Activated T-cell treated with anti-CD3 and anti-CD28 coated beads, Interleukin-2, amount 50 U/mL, for 72 hours (primary cell): ENCODE measurements around the gene STK32B. TPM values are rescaled to one million over a fixed set of nuclear protein-coding genes. Genes with fewer than 3 reads are reported as not detected.
"Not testable (repeated sequence)": the region's sequence is repeated elsewhere in the genome, so short reads cannot be mapped to it uniquely, and the experiment has no call there.

Experiments
- ATAC-seq, 2 donors: fragments of 150-1000 bp; cut with Tn5 transposase; replicated peaks in 1 of 2; 2 replicates each; pipeline ENCODE4 v1.10.0; 2021; ENCODE audit warnings: moderate library complexity in 2 of 2, mild to moderate bottlenecking in 1 of 2
- DNase-seq, 2 donors: peaks; one replicate each; pipeline ENCODE4 v3.0.0; 2021 to 2022; ENCODE audit warnings: mixed read lengths in 1 of 2
- H3K27ac Mint-ChIP-seq: one replicate; pipeline ENCODE4 v1.8.0; 2022; ENCODE audit warnings: mild to moderate bottlenecking, moderate library complexity, mixed read lengths
- H3K27me3 Mint-ChIP-seq: one replicate; pipeline ENCODE4 v1.8.0; 2022; ENCODE audit warnings: low read depth, mixed read lengths
- H3K36me3 Mint-ChIP-seq, 2 donors: one replicate each; pipeline ENCODE4 v1.8.0; 2022; ENCODE audit warnings: mixed read lengths in 2 of 2, mild to moderate bottlenecking in 1 of 2; ENCODE audit not compliant: insufficient read depth in 2 of 2
- H3K4me1 Mint-ChIP-seq: one replicate; pipeline ENCODE4 v1.8.0; 2022; ENCODE audit warnings: low read depth, mixed read lengths
- H3K4me3 Mint-ChIP-seq, 2 donors: one replicate each; pipeline ENCODE4 v1.8.0; 2022; ENCODE audit warnings: mild to moderate bottlenecking in 2 of 2, mixed read lengths in 2 of 2, moderate library complexity in 2 of 2
- H3K9me3 Mint-ChIP-seq, 2 donors: one replicate each; pipeline ENCODE4 v1.8.0; 2022; ENCODE audit warnings: mixed read lengths in 2 of 2
- total RNA-seq, 2 donors: library from RNA; stranded (reverse); gene quantifications; one replicate each; pipeline ENCODE4 v1.2.3, GENCODE V29; 2022

The STK32B gene
- total RNA-seq, 2 donors from 2014 or later, result not detected

DNA sequence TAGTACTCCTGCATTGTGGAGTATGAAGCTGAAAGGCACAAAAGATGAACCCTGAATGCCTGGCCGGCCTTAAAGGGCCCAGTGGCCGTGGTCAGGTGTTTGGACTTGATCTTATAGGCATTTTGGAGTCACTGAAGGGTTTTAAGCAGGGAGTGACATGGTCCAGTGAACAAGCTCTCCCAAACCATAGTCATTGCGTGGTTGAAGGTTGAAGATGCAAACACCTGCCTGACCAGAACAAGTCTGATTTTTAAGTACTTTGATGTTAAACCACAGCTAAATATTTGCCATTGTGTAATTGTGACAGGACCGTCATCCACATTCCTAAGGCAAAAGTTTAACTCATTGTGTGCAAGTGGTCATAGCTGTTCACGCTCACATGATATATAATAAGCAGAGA, 3.3 kb downstream of the STK32B start:
- peaks cover 35% of the 10 kb centered on the region for H3K27me3 Mint-ChIP-seq
- peaks cover 11% of the 10 kb centered on the region for H3K4me1 Mint-ChIP-seq
- H3K36me3 Mint-ChIP-seq, result no peaks in the 10 kb centered on the region
- H3K9me3 Mint-ChIP-seq, result no peaks in the 10 kb centered on the region
- ATAC-seq (no peak), DNase-seq (no peak)
- no peak overlapping the region for H3K27ac Mint-ChIP-seq
- no peak overlapping the region for H3K4me3 Mint-ChIP-seq

DNA sequence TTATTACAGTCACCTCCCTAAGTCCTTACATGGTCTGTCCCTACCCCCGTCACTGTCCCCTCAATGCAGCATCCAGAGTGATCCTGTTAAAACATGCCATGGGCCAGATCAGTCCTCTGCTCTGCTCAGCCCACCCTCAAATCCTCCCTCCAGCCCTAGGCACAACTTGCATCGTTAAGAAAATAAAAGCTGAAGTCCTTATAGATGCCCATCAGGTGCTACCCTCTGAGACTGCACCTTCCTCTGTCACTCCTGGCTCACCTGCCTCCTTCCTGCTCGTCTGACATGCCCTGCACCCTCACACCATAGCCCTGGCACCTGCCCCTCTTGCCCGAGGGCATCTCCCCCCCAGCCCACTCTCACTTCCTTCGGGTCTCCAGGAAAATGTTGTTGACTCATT, 4.1 kb downstream of the STK32B start:
- no peak overlapping the region for H3K27ac Mint-ChIP-seq
- ATAC-seq (no peak), DNase-seq (no peak)
- no peaks in the 10 kb centered on the region for H3K36me3 Mint-ChIP-seq
- H3K4me3 Mint-ChIP-seq, result no peak overlapping the region
- H3K4me1 Mint-ChIP-seq, result peaks cover 9% of the 10 kb centered on the region
- peaks cover 28% of the 10 kb centered on the region for H3K27me3 Mint-ChIP-seq
- H3K9me3 Mint-ChIP-seq, result no peaks in the 10 kb centered on the region

DNA sequence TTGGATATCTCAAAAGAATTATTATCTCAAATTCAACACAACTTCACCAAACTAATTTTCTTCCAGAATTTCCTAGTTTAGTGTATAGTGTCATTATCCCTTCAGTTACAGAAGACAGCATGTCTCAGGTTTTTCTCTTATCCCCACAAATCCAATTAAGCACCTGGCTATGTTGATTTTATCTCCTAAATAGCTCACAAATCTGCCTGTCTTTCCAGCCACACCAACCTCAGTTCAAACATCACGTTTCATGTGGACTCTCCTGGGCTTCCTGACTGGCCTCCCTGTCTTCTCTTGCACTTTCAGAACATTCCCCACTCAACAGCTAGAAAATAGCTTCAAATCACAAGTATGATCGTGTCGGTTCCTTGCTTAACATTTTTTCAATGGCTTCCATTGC, 14.8 kb downstream of the STK32B start:
- no peak for DNase-seq

GRCh38 chr4:5066968-5067367, 15.7 kb downstream of the STK32B start:
- not testable (repeated sequence) for DNase-seq, H3K4me3 Mint-ChIP-seq, H3K27me3 Mint-ChIP-seq, ATAC-seq, H3K4me1 Mint-ChIP-seq, H3K9me3 Mint-ChIP-seq, H3K36me3 Mint-ChIP-seq, H3K27ac Mint-ChIP-seq

More for the DNA sequence above, 14.8 kb downstream of the STK32B start:
- no peaks in the 10 kb centered on the region for H3K4me1 Mint-ChIP-seq
- peaks cover 5 to 6% of the 10 kb centered on the region in 2 donors for H3K9me3 Mint-ChIP-seq
- H3K4me3 Mint-ChIP-seq, result no peak overlapping the region
- H3K36me3 Mint-ChIP-seq, result no peaks in the 10 kb centered on the region
- H3K27ac Mint-ChIP-seq, result no peak overlapping the region
- H3K27me3 Mint-ChIP-seq, result no peaks in the 10 kb centered on the region
- ATAC-seq, result no peak

DNA sequence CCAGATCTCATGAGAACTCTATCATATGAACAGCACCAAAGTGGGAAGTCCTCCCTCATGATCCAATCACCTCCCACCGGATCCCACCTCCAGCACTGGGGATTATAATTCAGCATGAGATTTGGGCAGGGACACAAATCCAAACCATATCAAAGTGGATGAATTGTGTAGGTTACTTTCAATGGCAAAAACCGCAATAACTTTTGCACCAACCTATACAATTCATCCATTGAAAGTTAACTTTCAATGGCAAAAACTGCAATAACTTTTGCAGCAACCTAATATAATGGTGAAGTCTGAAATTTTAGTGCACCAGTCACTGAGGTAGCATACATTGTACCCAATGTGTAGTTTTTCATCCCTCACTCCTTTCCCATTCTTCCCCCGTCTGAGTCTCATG, 16.6 kb downstream of the STK32B start:
- Mint-ChIP-seq H3K36me3 (no peaks in the 10 kb centered on the region), H3K4me1 (no peaks in the 10 kb centered on the region), H3K4me3 (no peak overlapping the region), H3K27me3 (no peaks in the 10 kb centered on the region), H3K27ac (no peak overlapping the region), H3K9me3 (peaks cover 2 to 6% of the 10 kb centered on the region in 2 donors)
- DNase-seq (no peak), ATAC-seq (no peak)

DNA sequence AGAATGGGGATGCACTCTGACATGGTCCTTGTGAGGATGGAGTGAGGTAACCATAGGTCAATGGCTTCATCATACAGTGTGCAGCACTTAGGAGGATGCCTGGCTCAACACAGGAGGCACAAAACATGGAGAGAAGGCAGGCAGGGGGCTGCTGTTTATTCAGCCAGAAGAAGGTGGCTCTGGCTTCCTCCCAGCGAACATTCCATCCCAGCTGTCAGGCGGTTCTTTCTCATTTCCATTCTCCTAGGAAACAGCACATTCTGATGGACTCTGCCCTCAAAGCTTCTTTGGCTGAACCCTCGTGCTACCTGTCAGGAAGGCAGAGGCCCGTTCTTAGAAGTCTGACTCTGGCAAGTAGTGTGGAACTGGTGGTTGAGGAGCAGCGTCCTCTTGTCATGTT, 18.6 kb downstream of the STK32B start:
- DNase-seq (no peak), ATAC-seq (no peak)
- H3K36me3 Mint-ChIP-seq, result no peaks in the 10 kb centered on the region
- H3K9me3 Mint-ChIP-seq, result peaks cover 2 to 8% of the 10 kb centered on the region in 2 donors
- H3K27me3 Mint-ChIP-seq, result no peaks in the 10 kb centered on the region
- H3K27ac Mint-ChIP-seq, result no peak overlapping the region
- H3K4me3 Mint-ChIP-seq, result no peak overlapping the region
- no peaks in the 10 kb centered on the region for H3K4me1 Mint-ChIP-seq

DNA sequence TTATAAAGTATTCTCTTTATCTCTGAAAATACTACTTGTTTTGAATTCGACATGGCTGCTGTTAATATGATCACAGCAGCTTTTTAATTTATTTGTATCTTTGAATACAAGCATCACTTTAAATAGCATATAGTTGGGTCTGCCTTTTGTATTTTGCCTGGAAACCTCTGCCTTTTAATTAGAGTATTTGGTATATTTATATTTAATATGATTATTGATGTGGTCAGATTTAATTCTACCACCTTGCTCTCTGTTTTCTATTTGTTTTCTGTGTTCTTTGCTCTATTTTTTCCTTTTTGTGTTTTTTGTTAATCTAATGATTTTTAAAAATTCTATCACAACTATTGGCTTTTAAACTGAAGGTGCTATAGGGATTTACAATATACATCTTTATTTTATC, 21.7 kb downstream of the STK32B start:
- no peak for ATAC-seq
- Mint-ChIP-seq H3K4me3 (no peak overlapping the region), H3K27me3 (peaks cover 1% of the 10 kb centered on the region), H3K27ac (no peak overlapping the region), H3K4me1 (no peaks in the 10 kb centered on the region), H3K9me3 (peaks cover 0 to 8% of the 10 kb centered on the region in 2 donors), H3K36me3 (no peaks in the 10 kb centered on the region)
- DNase-seq, result no peak

GRCh38 chr4:5078009-5078408, 26.7 kb downstream of the STK32B start:
- Mint-ChIP-seq H3K27ac (no peak overlapping the region), H3K9me3 (peaks cover 7 to 9% of the 10 kb centered on the region in 2 donors), H3K27me3 (peaks cover 4% of the 10 kb centered on the region), H3K36me3 (no peaks in the 10 kb centered on the region), H3K4me1 (no peaks in the 10 kb centered on the region), H3K4me3 (no peak overlapping the region)
- ATAC-seq, result no peak
- no peak for DNase-seq

GRCh38 chr4:5079581-5079980, 28.3 kb downstream of the STK32B start:
- peaks cover 4% of the 10 kb centered on the region for H3K27me3 Mint-ChIP-seq
- H3K9me3 Mint-ChIP-seq, result peaks cover 7 to 9% of the 10 kb centered on the region in 2 donors
- no peak overlapping the region for H3K4me3 Mint-ChIP-seq
- DNase-seq (no peak), ATAC-seq (no peak)
- H3K4me1 Mint-ChIP-seq, result no peaks in the 10 kb centered on the region
- H3K27ac Mint-ChIP-seq, result no peak overlapping the region
- H3K36me3 Mint-ChIP-seq, result no peaks in the 10 kb centered on the region

DNA sequence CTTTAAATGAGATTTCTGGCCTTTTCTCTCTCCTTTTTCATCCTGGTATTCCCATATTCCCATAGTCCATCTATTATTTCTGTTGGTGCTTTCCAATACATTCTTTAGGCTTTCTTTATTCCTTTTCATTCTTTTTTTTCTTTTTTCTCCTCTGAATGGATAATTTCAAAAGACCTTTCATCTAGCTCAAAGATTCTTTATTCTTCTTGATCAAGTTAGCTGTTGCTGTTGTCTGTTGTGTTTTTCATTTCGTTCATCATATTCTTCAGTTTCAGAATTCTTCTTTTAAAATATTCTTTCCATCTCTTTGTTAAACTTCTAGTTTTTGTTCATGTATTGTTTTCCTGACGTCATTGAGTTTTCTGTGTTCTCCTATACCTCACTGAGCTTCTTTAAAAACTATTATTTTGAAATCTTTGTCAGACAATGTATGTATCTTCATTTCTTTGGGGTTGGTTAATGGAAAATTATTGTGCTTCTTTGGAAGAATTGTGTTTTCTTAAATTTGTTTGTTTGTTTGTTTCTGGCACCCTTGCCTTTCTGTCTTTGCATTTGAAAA, 30.2 kb downstream of the STK32B start:
- DNase-seq (no peak), ATAC-seq (no peak)
- peaks cover 15% of the 10 kb centered on the region in 2 donors for H3K9me3 Mint-ChIP-seq
- H3K27ac Mint-ChIP-seq, result peak overlapping the region; percentile 17
- peaks cover 4% of the 10 kb centered on the region for H3K27me3 Mint-ChIP-seq
- H3K4me1 Mint-ChIP-seq, result no peaks in the 10 kb centered on the region
- H3K36me3 Mint-ChIP-seq, result peaks cover 0 to 7% of the 10 kb centered on the region in 2 donors
- no peak overlapping the region for H3K4me3 Mint-ChIP-seq

DNA sequence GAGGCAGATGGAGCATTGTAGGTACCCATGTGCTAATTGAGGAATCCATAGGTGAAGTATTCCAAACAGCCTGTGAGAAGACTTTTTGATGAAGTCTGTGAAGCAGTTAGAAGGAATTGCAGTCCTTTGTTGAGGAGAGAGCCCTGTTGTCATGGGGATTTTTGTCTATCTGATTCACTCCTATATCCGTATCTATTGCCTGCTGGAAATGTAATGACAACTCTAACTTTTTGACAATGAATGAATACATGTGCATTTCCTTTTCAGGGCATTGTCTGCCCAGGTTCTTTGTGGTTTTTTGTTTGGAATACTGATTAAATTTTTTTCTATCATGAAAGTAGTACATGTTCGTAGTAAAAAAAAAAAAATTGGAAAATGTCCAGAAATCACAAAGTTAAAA, 31.1 kb downstream of the STK32B start:
- H3K4me1 Mint-ChIP-seq, result no peaks in the 10 kb centered on the region
- DNase-seq (no peak), ATAC-seq (no peak)
- H3K4me3 Mint-ChIP-seq, result no peak overlapping the region
- peaks cover 4% of the 10 kb centered on the region for H3K27me3 Mint-ChIP-seq
- H3K36me3 Mint-ChIP-seq, result peaks cover 0 to 7% of the 10 kb centered on the region in 2 donors
- H3K27ac Mint-ChIP-seq, result no peak overlapping the region
- H3K9me3 Mint-ChIP-seq, result peaks cover 16 to 18% of the 10 kb centered on the region in 2 donors

GRCh38 chr4:5084911-5085475, 33.7 kb downstream of the STK32B start:
- Mint-ChIP-seq H3K4me3 (no peak overlapping the region), H3K9me3 (peaks cover 16 to 18% of the 10 kb centered on the region in 2 donors), H3K36me3 (peaks cover 0 to 7% of the 10 kb centered on the region in 2 donors), H3K4me1 (no peaks in the 10 kb centered on the region), H3K27ac (no peak overlapping the region), H3K27me3 (no peaks in the 10 kb centered on the region)
- DNase-seq (no peak), ATAC-seq (no peak)

- DNase-seq, result no peak
- Mint-ChIP-seq H3K27ac (no peak overlapping the region), H3K27me3 (no peaks in the 10 kb centered on the region), H3K4me1 (no peaks in the 10 kb centered on the region), H3K9me3 (peaks cover 11 to 12% of the 10 kb centered on the region in 2 donors), H3K4me3 (no peak overlapping the region), H3K36me3 (peaks cover 0 to 7% of the 10 kb centered on the region in 2 donors)
- ATAC-seq, result no peak
These were observed 35.3 kb downstream of the STK32B start for GRCh38 chr4:5086535-5086934.

DNA sequence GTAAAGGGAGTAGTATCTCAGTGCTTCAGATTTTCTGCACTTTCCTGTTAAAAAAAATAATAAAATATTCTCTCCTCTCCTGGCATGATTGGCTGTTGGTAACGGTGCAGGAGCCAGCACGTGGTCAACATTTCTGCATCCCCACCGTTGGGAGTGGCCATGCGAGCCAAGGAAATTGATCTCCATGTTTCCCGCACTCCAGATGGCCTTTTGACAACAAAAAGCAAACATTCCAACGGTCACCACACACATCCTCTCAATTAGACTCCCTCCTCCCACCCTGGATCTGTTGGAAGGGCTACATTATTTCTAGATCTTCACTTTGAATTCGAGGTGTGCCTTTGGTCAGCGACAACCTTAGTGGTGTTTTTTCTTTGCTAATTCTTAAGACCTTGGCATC, 45.0 kb downstream of the STK32B start:
- no peak for ATAC-seq
- Mint-ChIP-seq H3K4me1 (no peaks in the 10 kb centered on the region), H3K36me3 (no peaks in the 10 kb centered on the region), H3K4me3 (no peak overlapping the region), H3K27ac (no peak overlapping the region), H3K27me3 (no peaks in the 10 kb centered on the region), H3K9me3 (peaks cover 0 to 8% of the 10 kb centered on the region in 2 donors)
- DNase-seq, result no peak
